Mesenteric fat pad (tissue), 1 donor: ENCODE measurements around the gene TTC9. TPM values are rescaled to one million over a fixed set of nuclear protein-coding genes. Genes with fewer than 3 reads are reported as not detected.

ENCODE experiments used
- DNase-seq: peaks from one replicate; pipeline ENCODE4 v3.0.0-alpha.2; 2020; ENCODE audit warnings: low spot score
- total RNA-seq: library from RNA; stranded (reverse); fragmentation: NEBNext Ultra II Directional; extraction: Animal tissue kit (Norgen Biotek cat#: 25700); gene quantifications from one replicate; pipeline ENCODE4 v1.2.1, GENCODE V29; 2021
- donor health status: DM: yes; HTN: yes; CAD: no.

TTC9 gene
- total RNA-seq, 1 donor from 2014 or later = 0.51 TPM

DNA sequence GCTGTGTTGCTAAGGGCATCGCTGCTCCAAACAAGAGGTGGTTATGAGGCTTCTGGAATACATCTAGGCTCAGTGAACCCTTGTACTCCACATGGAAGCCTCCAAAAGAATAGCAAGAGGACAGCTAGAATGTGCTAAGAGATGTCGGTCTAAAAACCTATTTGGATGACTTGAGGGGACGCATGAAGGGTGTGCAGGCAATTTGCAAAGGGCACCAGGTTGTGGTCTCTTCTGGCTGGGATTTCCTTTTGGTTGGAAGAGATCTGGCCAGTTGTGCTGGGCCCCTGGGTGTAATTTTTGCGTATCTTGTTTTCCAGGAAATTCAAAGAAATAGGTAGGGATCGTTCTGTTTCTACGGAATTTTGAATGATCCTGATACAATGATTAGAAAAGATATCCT is 4.2 kb downstream of the TTC9 start:
- DNase-seq = no peak

DNA sequence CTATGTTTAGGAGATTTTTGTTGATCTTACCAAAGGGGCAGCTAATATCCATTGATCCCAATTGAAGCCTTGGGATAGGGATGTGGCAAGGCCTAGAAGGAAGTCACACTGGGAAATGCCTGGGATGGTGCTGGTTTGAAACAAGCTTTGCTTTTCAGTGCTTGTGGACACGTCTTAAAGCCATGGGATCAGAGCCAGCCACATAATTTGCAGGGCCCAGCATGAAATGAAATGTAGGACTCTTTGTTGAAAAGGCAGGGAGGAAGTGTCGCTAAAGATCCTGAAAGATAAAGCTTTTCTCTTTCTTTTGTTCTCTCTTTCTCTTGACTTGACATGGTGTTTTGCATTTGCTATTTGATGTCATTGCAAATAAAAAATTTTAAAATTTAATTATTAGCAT is 5.0 kb downstream of the TTC9 start:
- no peak for DNase-seq

DNA sequence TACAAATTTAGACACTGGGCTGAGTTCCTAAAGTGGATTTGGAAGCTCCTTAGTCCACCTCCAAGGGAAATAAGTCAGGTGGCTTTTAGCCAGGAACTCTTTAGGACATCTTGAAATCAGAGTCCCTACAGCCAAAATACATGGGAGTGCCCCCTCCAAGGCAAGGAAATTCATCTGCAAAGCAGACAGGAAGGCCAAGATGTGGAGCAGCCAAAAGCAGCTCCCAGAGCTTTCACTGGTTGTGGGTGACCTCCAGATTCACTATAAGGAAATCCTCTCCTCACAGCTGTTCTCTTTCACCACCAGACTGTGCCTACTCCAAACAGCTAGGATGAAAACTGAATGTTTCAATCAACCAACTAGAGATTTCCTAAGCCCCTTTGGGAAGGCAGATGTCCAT is 6.6 kb downstream of the TTC9 start:
- DNase-seq = no peak

DNA sequence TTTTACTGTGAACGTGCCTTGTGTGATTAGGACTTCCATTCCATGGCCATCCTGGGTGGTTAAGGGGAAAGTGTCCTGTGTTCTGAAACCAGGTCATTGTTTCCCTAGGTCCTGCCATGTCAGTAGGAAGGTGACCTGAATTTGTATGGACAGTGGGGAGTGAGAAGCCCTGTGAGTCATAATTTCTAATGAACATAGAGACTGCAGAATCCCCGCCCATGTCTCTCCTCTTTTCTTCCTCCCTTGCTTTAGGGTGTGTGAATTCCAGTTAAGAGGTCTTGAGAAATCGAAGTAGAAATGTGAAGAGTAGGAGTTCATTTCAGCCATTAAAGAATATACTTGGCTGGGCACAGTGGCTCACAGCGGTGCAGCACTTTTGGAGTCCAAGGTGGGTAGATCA is 8.1 kb downstream of the TTC9 start:
- DNase-seq = no peak

DNA sequence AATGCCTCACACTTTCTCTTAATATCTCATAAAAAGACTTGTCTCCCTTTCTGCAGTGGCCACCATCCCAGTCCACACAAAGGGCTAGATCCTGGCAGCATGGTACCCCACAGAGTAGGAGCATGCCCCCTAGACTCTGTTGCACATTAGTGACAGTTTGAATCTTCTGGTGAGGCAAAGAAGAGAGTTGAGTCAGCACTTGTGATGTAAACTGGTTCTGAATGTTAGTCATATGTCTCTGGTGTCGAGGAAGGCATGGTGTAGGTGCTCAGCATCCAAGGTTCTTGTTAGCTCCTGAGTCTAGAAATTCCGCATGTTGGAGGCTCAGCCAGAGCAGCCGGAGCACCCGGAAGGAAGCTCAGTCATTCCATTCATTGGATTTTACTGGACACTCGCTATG is 9.8 kb downstream of the TTC9 start:
- no peak for DNase-seq

DNA sequence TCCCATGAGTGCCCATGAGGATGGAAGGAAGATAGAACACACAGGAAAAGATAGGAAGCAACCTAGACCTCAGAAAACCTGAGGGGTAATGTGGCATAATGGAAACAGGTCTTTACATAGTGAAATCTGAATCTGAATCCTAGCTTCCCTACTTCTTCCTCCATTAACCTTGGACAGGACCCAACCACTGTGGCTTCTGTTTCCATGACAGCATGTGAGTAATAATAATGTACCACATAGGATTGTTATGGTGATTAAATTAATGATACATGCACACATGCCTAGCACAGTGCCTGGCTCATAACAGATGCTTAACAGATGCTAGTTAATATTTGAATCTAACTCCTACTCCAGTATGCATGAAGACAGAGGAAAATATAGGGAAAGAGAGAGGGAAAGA is 11.2 kb downstream of the TTC9 start:
- DNase-seq = no peak

DNA sequence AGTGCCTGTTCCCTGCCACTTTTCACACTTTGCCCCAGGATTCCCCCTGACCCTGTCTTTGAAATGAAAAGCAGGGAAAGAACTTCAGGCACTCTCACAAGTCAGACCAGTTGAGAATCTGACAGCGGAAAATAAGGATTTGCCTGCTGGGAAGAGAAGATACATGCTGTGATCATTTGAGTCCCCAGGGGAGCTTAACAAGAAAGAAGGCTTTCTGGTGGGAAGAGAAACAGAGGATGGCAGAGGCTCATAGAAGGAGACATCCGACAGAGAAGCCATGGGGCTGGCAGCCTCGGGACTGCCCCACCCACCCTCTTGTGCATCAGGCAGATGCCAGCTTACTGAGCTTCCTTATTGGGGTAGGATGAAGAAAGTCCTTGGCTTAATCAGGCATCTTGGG is 11.9 kb downstream of the TTC9 start:
- no peak for DNase-seq

DNA sequence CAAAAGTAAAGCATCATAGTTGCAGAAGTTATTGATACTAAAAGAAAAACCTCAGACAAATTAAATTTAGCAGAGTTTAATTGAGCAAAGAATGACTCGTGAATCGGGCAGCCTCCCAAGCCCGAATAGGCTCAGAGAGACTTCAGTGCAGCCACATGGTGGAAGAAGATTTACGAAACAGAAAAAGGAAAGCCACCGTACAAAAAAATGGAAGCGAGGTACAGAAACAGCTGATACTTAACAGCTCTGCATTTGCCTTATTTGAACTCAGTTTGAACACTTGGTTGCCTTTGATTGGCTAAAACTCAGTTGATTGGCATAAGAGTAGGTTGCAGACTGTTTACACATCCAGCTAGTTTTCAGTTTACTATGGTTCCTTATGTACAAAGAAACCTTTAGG is 12.9 kb downstream of the TTC9 start:
- no peak for DNase-seq

DNA sequence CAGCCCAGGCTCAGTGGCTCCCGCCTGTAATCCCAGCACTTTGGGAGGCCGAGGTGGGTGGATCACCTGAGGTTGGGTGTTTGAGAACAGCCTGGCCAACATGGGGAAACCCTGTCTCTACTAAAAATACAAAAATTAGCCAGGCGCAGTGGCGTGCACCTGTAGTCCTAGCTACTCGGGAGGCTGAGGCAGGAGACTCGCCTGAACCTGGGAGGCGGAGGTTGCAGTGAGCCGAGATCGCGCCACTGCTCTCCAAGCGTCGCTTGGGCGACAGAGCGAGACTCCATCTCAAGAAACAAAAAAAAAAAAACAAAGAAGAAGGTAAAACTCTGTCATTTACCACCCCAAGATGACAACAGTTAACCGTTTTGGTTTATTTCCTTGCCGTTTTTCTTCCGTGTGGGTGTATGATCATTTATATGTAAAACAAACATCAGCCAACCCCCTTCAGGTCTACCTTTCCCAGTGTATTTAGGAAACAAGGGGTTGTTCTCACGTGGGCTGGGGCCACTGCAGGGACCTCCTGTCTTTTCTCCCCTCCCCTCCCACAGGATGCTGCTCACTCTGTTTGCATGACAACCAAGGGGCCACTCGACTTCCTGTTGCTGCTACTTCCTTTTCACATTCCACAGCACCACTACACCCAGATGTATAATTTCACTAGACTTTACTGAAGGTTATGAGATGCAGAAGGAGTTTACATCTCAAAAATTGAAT is 13.6 kb downstream of the TTC9 start:
- DNase-seq = no peak

DNA sequence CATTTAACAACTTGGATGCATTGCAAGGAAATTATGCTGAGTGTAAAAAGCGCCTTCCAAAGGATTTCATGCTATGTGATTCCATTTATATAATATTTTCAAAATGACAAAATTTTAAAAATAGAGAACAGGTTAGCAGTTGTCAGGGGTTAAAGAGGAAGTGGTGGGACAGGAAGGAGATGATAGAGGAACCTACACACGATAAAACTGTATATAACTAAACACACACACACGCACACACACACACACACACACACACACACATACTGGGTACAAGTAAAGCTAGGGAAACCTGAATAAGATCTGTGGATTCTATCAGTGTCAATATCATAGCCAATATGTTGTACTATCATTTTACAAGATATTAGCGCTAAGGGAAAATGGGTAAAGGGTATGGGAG is 17.2 kb downstream of the TTC9 start:
- no peak for DNase-seq

DNA sequence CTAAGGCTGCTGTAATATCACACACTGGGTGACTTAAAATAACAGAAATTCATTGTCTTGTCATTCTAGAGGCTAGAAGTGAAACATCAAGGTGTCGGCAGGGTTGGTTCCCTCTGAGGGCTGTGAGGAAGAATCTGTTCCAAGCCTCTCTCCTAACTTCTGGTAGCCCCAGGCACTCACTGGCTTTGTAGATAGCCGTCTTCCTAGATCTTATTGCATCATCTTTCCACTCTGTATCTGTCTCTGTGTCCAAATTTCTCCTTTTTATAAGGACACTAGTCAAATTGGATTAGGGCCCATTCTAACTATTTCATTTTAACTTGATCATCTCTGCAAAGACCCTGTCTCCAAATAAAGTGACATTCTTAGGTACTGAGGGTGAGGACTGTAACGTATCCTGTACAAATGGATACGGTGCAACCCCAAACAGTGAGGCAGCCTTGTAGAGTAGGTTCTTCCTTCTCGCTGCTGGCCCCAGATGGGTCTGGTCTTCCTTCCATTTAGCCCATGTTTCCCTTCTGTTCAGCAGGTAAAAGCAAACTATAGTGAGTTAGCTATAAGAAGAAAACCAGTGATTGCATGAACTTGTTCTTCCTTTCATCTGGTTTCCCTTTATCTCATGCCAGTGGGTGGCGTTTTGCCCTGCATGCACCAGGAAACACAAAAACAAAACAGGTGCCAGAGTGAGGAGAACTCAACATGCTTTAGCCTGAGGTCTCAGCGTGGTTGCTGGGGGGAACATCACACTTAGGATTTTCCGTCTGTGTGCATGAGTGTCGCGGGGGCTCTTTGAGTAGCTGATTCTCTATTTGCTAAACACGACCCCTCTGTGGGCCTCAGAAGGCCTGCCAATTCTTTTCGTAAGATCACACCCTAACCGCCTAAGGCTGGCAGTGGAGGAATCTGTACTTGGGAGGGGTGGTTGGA is 19.5 kb downstream of the TTC9 start:
- DNase-seq = no peak

DNA sequence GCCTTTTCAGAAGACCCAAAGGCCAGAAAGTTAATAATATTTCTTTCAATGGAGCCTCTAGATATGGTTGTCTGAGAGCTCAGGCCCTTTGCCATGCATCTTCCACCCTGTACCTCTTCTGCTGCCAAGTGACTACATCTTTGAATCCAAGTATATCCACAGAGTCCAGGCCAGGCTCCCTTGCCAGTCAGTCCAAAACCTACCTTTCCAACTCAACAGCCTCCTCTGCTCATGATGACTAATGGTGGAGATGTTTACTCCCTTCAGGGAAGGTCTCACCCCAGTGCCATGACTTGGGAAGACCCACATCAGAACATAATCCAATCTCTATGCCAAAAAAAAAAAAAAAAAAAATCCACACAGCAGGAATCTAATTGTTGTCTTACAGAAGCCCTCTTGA is 20.4 kb downstream of the TTC9 start:
- DNase-seq = no peak

DNA sequence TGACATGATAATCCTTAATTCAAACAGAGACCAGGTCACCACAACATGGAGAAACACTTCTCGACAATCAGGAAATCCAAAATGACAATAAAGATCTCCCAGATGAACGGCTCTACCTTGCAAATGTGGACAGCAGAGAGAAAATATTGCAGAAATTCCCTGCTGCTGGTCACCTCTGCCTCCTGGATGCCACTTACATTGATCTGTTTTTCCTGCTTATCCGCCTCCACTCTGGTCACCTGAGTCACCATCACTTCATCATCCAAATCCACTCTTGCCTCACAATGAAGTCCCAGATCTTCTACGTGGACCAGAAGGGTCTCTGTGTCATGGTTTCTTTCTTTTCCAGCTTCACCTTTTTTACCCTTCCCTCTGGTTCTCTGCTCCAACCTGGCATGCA is 21.1 kb downstream of the TTC9 start:
- no peak for DNase-seq

DNA sequence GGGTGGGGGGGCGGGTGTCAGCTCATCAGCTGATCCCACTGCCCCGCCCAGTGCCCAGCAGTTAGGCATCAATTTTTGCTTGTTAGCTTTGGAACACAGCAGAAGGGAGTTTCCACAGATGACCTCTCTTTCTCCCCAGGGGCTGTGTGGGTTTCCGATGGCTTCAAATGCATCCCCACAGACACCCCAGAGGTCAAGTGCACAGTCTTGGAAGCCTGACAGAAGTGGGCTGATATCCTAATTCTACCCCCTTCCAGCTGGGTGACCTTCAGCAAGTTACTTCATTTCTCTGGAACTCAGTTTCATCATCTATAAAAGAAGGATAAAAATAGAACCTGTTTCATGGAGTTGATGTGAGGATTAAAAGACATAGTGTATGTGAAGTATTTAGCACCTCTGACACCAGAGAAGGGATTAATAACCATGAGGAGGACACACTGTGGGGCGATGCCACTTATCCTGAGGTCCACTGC is 22.0 kb downstream of the TTC9 start:
- DNase-seq = no peak

DNA sequence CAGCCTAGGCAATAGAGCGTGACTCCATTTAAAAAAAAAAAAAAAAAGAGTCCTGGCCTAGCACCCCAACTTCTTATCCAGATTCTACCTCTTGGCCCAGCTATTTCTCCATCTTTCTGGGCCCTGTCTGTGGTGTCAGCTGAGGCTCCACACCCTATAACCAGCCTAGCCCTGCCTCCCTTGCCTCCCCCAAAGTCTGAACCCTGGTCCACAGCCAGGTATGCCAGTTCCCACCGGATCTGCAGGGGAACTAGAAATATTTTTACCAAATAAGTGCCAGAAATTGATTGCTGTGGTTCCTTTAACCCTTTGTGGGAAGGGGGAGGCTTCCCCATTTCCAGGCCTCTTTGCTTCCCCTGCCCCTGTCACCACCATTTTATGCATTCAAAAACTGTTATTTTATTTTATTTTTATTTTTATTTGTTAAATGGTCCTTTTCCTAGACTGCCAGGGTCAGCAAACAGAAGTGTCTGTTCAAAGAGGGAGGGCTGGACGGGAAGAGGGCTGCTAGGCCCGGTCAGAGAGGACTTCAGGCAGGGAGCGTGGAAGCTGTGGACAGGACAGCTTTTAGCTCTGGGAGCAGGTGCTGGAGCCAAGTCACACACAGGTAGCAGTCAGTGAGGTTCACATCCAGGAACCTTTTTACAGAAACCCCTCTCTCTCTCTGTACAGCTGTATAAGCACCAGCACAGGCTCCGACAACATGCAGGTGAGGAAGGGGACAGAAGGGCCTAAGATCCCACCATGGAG is 23.2 kb downstream of the TTC9 start:
- no peak for DNase-seq

DNA sequence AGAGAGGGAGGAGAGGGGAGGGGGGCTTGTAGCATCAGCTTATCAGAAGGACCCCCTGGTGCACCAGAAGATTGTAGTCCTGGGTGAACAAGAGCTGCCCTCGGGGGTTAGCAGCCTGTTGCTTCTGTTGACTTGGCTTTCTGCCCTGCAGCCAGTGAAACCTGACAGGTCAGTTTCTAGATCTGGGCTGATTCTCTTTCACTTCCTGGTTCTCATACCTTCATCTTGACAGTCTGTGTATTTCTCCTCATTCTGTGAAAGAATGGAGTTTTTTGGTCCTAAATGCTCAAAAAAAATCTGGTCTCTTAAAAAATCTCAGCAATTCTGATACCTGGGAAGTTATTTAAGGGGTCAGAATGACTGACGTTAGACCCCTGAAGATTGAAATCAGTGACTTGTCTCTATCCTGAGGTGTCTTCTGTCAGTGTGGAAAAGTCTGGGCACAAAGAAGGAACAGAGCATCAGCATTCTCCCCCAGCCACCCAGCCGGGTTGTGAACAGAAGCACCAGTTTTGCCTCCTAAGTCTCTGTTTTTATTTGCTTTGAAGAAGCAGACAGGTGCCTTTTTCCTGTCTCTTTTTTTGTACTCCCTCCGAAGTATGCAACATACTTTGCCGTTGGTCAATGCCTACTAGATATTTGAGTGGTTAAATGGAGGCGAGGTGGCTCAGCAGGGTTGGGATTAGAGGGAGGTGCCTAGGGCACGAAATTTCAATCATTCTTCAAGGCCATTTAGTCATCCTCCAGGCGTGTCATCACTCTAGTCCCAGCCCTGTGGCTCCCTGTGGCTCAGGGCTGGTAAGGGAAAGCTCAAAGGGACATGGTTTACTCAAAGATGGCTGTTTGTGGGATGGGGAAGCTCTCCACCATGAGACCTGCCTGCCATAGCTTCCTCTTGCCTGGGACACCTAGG is 24.0 kb downstream of the TTC9 start:
- no peak for DNase-seq

DNA sequence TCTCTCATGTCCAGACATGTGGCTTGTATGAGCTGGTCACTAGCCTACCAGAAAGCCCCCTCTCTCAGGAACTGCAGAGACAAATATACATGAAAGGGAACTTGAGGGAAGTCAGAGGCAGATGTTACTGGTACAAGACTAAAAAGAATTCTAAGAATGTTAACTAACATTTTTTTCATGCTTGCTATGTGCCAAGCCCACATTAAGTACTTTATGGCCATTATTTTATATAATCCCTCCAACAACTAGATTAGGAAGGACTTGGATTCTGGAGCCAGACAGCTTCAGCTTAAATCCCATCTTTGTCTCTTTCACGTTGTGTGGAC is 24.6 kb downstream of the TTC9 start:
- DNase-seq = no peak

DNA sequence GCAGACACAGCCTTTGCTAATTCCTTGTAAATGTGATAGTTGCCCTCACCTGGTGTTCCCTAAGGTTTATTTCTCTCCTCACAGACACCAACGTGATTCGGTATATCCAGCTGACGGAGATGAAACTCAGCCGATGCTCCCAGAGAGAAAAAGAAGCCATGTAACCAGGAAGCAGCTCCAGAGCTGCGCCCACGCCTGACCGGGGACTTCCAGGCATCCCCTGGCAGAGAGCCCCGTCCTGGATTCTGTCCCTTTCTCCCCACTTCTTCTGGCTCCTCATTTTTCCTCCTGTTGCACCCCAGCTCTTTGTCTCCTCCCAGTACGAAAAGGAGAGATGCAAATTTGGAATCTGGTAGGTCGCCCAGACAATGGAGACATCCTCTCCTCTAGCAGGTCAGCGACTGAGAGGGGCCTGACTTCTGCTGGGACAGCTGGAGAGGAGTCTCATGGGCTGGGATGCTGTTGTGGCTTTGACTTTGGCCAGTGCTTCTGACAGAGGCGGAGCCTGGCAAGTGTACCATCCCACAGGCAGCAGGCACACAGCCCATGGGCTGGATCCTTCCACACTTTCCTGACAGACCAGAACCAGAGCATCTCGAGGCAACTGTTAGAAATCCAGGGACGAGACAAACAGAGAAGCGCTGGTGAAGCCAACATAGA is 29.4 kb downstream of the TTC9 start:
- no peak for DNase-seq

DNA sequence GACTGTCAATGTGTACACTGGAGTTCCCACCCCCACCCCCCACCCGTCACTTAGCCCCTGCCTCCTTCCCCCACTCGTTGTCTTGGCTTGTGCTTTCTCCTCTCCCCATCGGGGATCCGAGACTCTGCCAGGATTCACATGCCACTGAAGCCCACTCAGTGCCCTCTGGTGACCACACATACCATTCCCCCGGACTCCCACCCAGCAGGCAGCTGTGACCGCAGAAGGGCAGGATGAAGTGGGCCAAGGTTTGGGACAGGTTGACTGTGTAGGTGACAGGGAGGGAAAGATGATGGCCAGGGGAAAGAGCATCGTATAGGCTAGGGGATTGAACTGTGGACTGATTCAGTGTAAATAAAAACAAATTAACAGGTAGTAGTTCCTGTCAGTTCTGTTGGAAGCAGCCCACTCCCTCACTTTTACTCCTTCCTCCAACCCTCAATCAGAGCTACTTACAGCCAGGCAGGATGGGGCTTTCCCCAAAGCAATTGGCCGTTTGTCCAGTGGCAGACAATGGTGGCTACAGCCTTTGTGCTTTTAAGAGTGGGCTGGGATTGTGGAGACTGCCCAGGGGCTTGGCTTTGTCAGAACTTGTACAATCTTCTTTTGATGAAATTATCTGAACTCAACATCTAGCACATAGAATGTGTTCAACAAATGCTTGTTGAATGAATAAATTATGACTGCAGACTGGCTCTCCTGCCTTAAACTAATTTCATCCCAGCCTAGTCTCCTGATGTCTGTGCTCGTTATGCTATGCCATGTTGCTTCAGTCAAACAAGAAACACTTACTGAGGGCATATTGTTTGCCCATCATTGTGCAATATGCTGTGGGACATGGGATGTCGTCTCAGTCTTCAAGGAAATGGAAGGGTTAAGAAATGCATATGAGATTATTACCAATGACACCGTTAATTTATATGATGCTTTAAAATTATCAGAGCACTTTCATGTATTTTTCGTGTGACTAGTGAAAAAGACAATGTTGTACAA is 30.2 kb downstream of the TTC9 start:
- DNase-seq = no peak
